Left ventricle myocardium inferior (tissue), 1 donor: Measurements from ENCODE around the gene RXRA. TPM values are rescaled to one million over a fixed set of nuclear protein-coding genes. Genes with fewer than 3 reads are reported as not detected.

Experiments used
- DNase-seq: peaks from one replicate; pipeline ENCODE4 v3.0.0-alpha.2; 2020
- H3K27ac ChIP-seq: fragments of 200-600 bp; replicated peaks from 2 replicates; pipeline ENCODE4 v1.8.0; 2021
- H3K27me3 ChIP-seq: fragments of 200-600 bp; 2 replicates; pipeline ENCODE4 v1.8.0; 2021; ENCODE audit warnings: low read depth
- H3K36me3 ChIP-seq: fragments of 200-600 bp; 2 replicates; pipeline ENCODE4 v1.8.0; 2021
- H3K4me1 ChIP-seq: fragments of 200-600 bp; 2 replicates; pipeline ENCODE4 v1.8.0; 2021
- H3K4me3 ChIP-seq: fragments of 200-600 bp; 2 replicates; pipeline ENCODE4 v1.8.0; 2021; ENCODE audit warnings: mild to moderate bottlenecking, moderate library complexity
- H3K9me3 ChIP-seq: fragments of 200-600 bp; replicated peaks from 2 replicates; pipeline ENCODE4 v1.8.0; 2021
- CTCF ChIP-seq: fragments of 200-600 bp; IDR thresholded peaks from 2 replicates; pipeline ENCODE4 v1.8.0; 2021; ENCODE audit warnings: antibody characterized with exemption, mild to moderate bottlenecking, borderline replicate concordance
- intact Hi-C: fragments of 100-400 bp; cut with micrococcal nuclease; formaldehyde crosslinking; loops from one replicate; pipeline ENCODE4 v1.11.0; 2022
- total RNA-seq: library from RNA; stranded (reverse); fragmentation: NEBNext Ultra II Directional; extraction: Animal tissue kit (Norgen Biotek cat#: 25700); gene quantifications from one replicate; pipeline ENCODE4 v1.2.1, GENCODE V29; 2021
- donor health status: DM: no; HTN: yes; CAD: no; lungs with severe emphysema.

RXRA gene
- total RNA-seq, 1 donor from 2014 or later: 57.1 TPM

GRCh38 chr9:134339183-134339806 lies 13.0 kb downstream of the RXRA start:
- peak overlapping the region; percentile 88 for H3K27ac ChIP-seq
- peaks cover 100% of the 10 kb centered on the region for H3K4me1 ChIP-seq
- no peak for TF ChIP-seq CTCF
- H3K4me3 ChIP-seq: peak overlapping the region; percentile 45
- no peaks in the 10 kb centered on the region for H3K36me3 ChIP-seq
- H3K27me3 ChIP-seq: no peaks in the 10 kb centered on the region
- DNase-seq: no peak
- intact Hi-C loops: no loop called here
- H3K9me3 ChIP-seq: no peaks in the 10 kb centered on the region

- peak overlapping the region; percentile 88 for H3K27ac ChIP-seq
- no peaks in the 10 kb centered on the region for H3K9me3 ChIP-seq
- peak; percentile 67 for DNase-seq
- H3K4me3 ChIP-seq: peak overlapping the region; percentile 24
- no peaks in the 10 kb centered on the region for H3K36me3 ChIP-seq
- H3K27me3 ChIP-seq: no peaks in the 10 kb centered on the region
- intact Hi-C loops: no loop called here
- no peak for TF ChIP-seq CTCF
- H3K4me1 ChIP-seq: peaks cover 100% of the 10 kb centered on the region
Measured at GRCh38 chr9:134340475-134341160, 14.4 kb downstream of the RXRA start.

- Histone ChIP-seq H3K9me3 (no peaks in the 10 kb centered on the region), H3K4me3 (peak overlapping the region; percentile 24), H3K4me1 (peaks cover 100% of the 10 kb centered on the region), H3K27ac (peak overlapping the region; percentile 88), H3K36me3 (no peaks in the 10 kb centered on the region), H3K27me3 (no peaks in the 10 kb centered on the region)
- TF ChIP-seq CTCF: no peak
- intact Hi-C loops: no loop called here
- DNase-seq: peak; percentile 73
Measured at GRCh38 chr9:134341306-134341705, 15.1 kb downstream of the RXRA start.

- DNase-seq: no peak
- H3K9me3 ChIP-seq: no peaks in the 10 kb centered on the region
- H3K36me3 ChIP-seq: no peaks in the 10 kb centered on the region
- no peaks in the 10 kb centered on the region for H3K27me3 ChIP-seq
- no peak for TF ChIP-seq CTCF
- peak overlapping the region; percentile 24 for H3K4me3 ChIP-seq
- H3K27ac ChIP-seq: peak overlapping the region; percentile 88
- peaks cover 100% of the 10 kb centered on the region for H3K4me1 ChIP-seq
- intact Hi-C loops: no loop called here
Measured at GRCh38 chr9:134341929-134342745, 15.9 kb downstream of the RXRA start.

- H3K4me3 ChIP-seq: no peak overlapping the region
- TF ChIP-seq CTCF: no peak
- DNase-seq: no peak
- intact Hi-C loops: no loop called here
- H3K4me1 ChIP-seq: peaks cover 100% of the 10 kb centered on the region
- no peaks in the 10 kb centered on the region for H3K9me3 ChIP-seq
- no peaks in the 10 kb centered on the region for H3K27me3 ChIP-seq
- no peaks in the 10 kb centered on the region for H3K36me3 ChIP-seq
- H3K27ac ChIP-seq: peak overlapping the region; percentile 88
Measured at GRCh38 chr9:134342746-134343115, 16.5 kb downstream of the RXRA start.
